Sigmoid colon (tissue), 4 donors: ENCODE results near the gene BTNL3.

Experiments used
- CTCF ChIP-seq, 4 experiments: fragments of 450-650 bp in 3 of 4; fragments of 200-600 bp in 1 of 4; IDR thresholded peaks; one replicate each; pipeline ENCODE4 v1.5.1; 2016 to 2019; ENCODE audit warnings: antibody characterized with exemption in 4 of 4, mild to moderate bottlenecking in 3 of 4, moderate library complexity in 2 of 4
- POLR2A ChIP-seq, 2 donors: fragments of 450-650 bp; IDR thresholded peaks; one replicate each; pipeline ENCODE4 v1.6.1; 2016; ENCODE audit warnings: antibody characterized with exemption in 2 of 2, mild to moderate bottlenecking in 2 of 2, moderate library complexity in 2 of 2
- POLR2AphosphoS5 ChIP-seq, 4 donors: sonication (generic); formaldehyde crosslinking; IDR thresholded peaks; one replicate each; pipeline ENCODE4 v1.6.1; 2017; ENCODE audit warnings: antibody characterized with exemption in 4 of 4

GRCh38 chr5:181044093-181044599 is 55.5 kb downstream of the BTNL3 start:
- no peak for TF ChIP-seq POLR2AphosphoS5 (IDR thresholded peaks at IDR 0.05)
- TF ChIP-seq POLR2A (IDR thresholded peaks at IDR 0.05): no peak
- no peak for TF ChIP-seq CTCF (IDR thresholded peaks at IDR 0.05)
